HG02870 (cell line): ENCODE measurements around the gene ZNF444.
"Not testable (repeated sequence)": the region's sequence is repeated elsewhere in the genome, so short reads cannot be mapped to it uniquely, and the experiment has no call there.

ENCODE experiments used
- ATAC-seq: cut with Tn5 transposase; IDR thresholded peaks from one replicate; pipeline ENCODE4 v1.9.1; 2021; ENCODE audit warnings: mild to moderate bottlenecking, moderate library complexity; ENCODE audit not compliant: unreplicated experiment

ZNF444 gene

DNA sequence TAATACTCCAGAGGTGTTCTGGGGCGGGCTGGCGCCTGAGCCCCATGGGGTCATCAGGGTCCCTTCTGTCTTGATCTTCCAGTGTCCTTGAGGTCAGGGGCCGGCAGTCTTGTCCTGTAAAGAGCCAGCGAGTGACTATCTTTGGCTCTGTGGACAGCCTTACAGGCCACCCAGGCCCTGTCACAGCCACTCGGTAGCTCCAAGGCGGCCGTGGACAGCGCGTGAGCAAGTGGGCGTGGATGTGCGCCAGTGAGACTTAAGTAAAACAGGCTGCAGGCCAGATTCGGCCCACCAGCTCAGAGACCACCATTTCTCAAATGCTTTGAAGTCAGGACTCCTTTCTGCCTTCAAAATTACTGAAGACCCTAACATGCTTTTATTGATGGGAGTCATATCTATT, 3.7 kb downstream of the ZNF444 start:
- ATAC-seq: no peak

DNA sequence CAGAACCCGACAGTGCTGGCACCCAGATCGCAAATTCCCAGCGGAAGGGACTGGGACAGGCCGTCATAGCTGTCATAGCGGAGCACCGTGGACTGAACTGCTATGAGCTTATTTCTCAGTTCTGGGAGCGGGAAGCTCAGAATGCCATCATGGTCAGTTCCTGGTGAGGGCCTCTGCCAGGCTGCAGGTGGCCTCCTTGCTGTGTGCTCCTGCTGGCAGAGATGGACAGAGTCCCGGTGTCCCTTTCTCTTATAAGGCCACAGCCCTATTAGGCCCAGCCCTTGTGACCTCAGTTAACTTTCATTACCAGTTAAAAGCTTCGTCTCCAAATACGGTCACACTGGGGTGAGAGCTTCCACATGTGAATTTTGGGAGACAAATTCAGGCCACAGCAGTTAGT, 4.6 kb downstream of the ZNF444 start:
- ATAC-seq: no peak

DNA sequence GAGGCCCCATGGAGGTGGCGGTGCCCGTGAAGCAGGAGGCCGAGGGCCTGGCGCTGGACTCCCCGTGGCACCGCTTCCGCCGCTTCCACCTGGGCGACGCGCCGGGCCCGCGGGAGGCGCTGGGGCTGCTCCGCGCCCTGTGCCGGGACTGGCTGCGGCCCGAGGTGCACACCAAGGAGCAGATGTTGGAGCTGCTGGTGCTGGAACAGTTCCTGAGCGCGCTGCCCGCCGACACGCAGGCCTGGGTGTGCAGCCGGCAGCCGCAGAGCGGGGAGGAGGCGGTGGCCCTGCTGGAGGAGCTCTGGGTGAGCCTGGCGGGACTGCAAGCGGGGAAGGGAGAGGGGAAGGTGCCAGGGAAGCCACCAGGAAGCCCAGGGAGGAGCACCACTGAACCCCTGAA, 5.8 kb downstream of the ZNF444 start:
- no peak for ATAC-seq

DNA sequence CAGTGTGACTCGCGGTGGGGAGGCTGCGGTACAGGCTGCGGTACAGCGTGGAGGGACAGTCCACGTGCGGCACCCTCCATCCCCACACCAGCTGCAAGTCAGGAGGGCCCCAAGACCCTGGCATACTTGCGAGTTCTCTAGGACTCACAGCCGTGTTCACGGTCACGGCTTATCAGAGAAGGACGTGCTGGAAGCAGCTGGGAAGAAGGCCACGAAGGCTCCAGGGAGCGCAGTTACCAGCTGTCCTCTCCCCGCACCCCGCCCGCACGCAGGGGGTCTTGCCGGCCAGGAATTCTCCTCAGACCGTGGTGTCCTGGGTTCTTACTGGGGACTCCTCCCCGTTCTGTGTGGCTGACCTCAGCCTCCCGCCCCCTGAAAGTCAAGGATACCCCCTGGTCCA, 6.2 kb downstream of the ZNF444 start:
- no peak for ATAC-seq

DNA sequence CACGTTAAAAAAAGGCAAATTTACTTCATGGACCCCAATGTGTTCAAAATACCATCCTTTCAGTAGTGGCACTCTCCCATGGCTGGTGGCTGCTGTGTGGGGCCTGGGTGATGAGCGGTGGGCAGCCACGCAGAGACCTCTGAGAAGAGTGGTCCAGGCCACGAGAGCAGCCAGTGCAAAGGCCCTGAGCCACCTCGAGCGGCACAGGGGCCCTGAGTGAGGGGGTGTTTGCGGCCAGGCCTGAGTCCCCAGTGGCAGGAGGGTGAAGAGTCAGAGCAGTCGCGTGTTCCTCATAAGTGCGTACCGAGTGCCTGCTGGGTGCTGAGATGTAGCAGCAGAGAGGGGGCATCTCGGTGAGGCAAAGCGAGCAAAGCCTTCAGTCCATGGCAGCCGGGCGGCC, 7.0 kb downstream of the ZNF444 start:
- no peak for ATAC-seq

DNA sequence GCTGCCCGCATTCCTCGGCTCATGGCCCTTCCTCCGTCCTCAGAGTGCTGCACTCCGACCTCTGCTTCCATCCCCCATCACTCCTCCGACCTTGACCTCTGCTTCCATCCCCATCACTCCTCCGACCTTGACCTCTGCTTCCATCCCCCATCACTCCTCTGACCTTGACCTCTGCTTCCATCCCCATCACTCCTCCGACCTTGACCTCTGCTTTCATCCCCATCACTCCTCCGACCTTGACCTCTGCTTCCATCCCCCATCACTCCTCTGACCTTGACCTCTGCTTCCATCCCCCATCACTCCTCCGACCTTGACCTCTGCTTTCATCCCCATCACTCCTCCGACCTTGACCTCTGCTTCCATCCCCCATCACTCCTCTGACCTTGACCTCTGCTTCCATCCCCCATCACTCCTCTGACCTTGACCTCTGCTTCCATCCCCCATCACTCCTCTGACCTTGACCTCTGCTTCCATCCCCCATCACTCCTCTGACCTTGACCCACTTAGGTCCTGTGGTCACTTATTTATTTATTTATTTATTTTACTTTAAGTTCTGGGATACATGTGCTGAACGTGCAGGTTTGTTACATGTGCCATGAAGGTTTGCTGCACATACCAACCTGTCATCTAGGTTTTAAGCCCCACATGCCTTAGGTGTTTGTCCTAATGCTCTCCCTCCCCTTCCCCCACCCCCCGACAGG, 8.0 kb downstream of the ZNF444 start:
- not testable (repeated sequence) for ATAC-seq

DNA sequence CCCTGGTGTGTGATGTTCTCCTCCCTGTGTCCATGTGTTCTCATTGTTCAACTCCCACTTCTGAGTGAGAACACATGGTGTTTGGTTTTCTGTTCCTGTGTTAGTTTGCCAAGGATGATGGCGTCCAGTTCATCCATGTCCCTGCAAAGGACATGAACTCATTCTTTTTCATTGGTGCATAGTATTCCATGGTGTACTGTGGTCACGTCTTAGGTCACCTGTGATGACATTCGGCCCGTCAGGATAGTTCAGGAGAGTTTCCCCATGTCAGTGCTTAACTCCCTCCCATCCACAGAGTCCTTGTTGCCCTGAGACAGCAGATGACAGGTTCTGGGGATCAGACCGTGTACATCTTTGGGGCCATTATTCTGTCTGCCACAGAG, 8.6 kb downstream of the ZNF444 start:
- ATAC-seq: no peak

DNA sequence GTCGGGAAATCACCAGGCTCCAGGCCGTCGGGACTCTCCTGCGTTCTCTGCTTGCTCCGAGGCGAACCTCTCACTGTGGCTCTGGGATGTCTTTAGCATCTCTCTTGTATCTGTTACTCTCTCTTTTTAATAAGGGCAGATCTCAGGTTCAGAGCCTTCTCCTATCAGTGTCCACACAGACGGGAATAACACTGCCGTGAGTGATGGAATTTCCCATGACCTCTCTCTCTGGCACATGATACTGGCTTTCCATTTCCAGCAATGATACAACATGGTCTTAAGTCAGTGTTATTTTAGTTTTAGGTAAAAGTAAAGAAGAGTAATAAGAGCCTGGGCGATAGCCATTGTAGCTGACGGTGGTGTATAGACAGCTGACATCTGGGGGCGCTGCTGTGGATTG, 9.3 kb downstream of the ZNF444 start:
- ATAC-seq: no peak

DNA sequence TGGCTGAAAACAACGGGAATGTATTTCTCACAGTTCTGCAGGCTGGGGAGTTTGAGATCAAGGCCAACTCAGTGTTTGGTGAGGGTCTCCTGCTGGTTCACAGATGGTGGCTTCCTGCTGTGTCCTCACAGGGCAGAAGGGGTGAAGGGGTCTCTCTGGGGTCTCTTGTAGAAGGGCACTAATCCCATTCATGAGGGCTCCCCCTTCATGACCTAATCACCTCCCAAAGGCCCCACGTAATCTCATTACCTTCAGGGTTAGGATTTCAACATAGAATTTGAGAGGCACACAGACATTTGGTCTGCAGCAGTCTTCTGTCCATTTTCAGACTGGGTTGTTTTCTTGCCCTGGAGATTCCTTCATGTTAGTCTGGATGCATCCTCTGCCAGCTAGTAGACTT, 11.6 kb downstream of the ZNF444 start:
- no peak for ATAC-seq

DNA sequence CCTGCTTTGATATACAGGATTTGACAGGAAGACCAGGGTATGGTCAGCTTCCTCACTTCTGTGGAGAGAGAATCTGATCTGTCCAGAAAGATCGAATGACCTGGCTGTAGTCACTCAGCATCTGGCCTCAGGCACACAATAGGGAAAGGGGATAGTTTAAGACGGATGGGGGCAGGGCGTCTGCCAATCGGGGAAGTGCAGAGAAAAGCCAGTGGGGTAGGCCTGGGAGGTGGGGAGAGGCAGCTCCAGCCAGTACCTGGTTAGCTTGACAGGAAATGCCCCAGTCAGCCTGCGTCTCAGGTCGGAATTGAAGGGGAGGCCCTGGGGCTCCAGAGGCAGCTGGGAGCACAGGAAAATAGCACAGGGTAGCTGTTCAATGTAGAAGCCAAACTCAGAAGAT, 12.4 kb downstream of the ZNF444 start:
- ATAC-seq: no peak

DNA sequence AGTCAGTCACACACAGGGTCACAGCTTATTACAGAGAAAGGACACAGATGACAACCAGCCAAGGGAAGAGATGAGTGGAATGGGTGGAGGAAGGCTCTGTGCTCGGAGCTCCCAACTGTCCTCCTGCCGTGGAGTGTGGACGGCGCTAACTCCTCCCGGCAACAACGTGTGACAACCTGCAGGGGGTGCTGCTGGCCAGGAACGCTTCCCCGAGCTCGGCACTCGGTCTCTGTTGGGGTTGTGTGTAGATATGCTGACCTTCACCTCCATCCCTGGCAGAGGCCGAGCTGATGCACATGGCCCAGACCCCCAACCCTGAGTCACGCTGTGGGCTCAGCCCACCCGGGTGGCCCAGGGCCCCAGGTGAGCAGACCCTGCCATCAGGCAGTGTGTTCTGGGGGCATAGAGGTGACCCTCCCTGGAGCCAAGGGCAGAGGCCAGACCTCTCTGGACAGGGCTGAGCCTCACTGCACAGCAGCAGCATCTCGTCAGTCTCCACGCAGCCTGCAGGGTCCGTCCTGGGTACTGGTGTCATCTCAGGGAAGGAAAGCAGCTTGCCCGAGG, 14.1 kb downstream of the ZNF444 start:
- no peak for ATAC-seq

DNA sequence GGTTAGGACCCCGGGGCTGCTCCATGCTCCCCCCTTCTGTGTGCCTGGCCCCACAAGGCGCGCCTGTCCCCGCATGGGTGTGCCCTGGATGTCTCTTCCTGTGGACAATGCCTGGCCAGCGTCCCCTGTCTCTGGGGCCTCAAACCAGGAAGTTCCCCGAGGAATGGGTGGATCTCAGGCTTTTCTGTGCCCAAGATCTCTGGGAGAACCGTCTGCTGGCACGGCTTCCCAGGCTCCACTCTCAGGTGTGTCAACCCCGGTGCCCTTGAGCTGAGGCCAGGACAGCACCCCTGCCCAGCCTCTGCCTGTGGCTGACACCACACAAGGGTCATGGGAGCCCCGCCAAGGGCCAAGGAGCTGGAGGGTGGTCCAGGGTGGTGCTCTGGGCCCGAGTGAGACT, 15.7 kb downstream of the ZNF444 start:
- ATAC-seq: no peak

DNA sequence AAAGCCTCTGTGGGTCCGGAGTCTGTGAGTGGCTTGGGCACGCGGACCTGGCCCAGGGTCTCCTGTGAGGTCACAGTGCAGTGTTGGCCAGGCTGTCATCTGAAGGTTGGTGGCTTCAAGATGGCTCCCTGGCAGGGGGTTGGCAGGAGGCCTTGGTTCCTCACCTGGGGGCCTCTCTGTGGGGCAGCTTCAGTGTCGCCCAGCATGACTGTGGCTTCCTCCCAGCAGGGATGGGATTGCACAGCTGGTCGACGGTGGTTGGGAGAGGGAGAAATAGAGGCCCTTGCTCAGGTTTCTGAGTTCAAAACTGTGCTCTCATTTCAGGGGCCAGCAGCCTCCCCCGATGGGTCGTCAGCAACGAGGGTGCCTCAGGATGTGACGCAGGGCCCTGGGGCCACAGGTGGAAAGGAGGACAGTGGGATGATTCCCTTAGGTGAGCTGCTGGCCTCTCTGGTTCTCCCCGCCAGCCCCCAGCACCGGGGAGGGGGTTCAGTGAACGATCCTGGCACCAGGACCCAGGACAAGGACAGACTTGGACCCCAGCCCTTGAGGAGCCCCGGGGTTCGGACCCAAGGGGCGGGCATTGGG, 17.2 kb downstream of the ZNF444 start:
- no peak for ATAC-seq

DNA sequence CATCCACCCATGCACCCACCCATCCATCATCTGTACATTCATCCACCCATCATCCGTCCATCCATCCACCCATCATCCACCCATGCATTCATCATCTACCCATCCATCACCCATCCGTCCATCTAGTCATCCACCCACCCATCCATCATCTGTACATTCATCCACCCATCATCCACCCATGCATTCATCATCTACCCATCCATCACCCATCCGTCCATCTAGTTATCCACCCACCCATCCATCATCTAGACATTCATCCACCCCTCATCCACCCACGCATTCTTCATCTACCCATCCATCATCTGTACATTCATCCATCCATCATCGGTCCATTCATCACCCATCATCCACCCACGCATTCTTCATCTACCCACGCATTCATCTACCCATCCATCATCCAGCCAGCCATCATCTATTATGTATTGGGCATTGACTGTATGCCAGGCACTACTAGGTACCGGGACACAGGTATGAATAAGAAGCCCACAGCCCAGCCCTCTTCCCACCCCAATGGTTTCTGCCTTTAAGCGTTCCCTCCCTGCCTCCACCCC, 18.0 kb downstream of the ZNF444 start:
- ATAC-seq: no peak

DNA sequence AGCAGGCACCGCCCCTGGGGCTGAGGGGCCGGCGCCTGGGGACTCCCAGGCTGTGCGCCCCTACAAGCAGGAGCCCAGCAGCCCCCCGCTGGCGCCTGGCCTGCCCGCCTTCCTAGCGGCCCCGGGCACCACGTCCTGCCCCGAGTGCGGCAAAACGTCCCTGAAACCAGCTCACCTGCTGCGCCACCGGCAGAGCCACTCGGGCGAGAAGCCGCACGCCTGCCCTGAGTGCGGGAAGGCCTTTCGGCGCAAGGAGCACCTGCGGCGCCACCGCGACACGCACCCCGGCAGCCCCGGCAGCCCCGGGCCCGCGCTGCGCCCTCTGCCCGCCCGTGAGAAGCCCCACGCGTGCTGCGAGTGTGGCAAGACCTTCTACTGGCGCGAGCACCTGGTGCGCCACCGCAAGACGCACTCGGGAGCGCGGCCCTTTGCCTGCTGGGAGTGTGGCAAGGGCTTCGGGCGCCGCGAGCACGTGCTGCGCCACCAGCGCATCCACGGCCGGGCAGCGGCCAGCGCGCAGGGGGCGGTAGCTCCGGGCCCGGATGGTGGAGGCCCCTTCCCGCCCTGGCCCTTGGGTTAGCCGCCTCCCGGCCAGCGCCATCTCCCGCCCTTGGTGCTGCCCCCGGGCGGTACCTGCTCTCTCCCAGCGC, 18.7 kb downstream of the ZNF444 start:
- ATAC-seq: no peak

DNA sequence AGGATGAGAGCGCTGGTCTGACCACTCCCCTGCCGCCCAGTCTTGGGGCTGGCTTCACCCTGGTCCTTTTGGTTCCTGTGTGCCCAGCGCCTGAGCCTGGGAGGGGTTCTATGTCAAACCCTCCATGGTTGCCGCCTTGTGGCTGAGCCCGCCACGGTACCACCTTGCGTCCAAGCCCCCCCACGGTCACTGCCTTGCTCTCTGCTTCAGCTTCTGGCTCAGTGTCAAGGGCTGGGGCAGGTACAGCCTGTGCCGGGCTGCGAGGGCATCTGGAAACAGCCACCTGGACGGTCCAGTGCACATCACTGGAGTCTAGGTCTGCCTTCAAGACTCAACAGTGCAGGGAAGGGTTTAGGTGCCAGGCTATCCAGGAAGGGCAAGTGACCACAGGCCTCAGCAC, 20.4 kb downstream of the ZNF444 start:
- ATAC-seq: no peak

DNA sequence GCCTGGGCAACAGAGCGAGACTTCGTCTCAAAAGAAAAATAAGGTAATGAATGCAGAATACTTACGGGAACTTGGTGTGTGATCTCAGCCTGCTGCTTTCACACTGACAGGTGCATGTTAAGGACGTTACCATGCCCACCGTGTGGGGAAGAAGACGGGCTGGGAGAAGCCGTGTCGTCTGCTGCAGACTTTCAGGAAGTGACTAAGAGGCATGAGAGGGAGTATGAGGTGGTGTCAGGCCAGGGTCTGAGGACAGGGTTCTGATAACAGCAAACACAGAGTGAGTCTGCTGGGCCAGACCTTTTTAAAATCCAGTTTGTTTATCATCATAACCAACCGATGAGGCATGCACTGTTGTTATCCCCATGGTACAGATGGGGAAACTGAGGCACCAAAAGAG, 21.2 kb downstream of the ZNF444 start:
- ATAC-seq: no peak

DNA sequence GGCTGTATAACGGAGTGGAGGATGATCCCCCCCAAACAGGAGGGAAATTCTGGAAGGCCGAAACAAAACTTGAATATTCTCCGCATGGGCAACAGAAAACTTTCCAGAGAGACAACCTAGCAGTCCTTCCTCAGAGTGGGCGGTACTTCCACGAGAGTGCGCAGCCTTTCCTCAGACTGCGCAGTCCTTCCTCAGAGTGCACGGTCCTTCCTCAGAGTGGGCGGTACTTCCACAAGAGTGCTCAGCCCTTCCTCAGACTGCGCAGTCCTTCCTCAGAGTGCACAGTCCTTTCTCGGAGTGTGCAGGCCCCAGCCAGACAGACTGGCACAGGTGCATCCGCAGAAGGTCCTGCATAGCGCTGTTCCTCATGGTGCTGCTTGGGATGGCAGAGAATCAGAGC, 22.0 kb downstream of the ZNF444 start:
- ATAC-seq: no peak

DNA sequence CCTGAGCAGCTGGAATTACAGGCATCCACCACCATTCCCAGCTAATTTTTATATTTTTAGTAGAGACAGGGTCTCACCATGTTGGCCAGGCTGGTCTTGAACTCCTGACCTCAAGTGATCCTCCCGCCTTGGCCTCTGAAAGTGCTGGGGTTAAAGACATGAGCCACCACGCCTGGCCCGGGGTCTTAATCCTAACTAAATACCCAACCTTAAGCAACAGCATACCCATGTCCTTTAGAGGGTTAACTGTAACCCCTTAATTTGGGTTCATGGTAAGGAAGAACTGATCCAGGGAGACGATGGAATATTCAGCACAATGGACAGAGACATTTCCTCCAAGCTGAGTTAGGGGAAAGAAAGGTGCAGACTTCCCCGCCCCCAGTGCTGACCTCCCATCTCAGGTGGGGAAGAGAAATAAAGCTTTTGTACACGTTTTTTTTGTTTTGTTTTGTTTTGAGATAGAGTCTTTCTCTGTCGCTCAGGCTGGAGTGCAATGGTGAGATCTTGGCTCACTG, 26.0 kb downstream of the ZNF444 start:
- no peak for ATAC-seq

DNA sequence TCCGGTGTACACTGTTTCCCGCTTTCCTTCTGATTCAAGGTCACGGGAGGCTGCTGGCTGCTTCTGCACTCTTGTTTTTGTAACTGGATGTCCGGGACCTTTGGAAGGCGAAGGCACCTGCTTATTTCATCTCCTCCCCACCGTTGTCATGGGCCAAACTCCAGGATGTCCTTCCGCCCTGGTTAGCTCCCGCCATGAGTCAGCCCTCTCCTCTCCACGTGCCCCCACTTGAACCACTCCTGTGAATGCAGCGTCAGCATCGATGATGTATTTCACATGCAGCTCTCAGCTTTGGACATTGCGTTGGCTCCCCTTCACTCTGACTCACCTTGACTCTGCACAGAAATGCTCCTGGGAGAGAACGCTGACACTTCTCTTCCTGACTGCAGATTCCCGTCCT, 29.2 kb downstream of the ZNF444 start:
- no peak for ATAC-seq

DNA sequence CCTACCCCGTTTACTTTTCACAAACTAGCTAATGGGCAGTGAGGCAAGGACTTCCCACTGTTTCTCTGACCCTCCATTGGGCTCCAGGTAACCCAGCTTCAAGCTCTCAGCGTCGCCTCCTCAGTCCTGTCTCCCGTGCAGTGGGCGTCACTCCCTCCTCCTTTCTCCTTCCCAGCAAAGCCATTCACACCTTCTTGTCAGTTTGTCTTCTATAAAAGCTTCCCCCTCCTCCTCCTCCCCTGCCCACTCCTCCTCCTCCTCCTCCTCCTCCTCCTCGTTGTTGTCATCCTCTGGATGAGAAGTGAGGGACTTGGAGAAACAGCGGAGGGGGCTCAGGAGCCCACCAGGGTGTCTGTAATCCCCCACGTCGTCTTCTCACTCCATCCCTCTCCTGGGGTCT, 33.0 kb downstream of the ZNF444 start:
- no peak for ATAC-seq

DNA sequence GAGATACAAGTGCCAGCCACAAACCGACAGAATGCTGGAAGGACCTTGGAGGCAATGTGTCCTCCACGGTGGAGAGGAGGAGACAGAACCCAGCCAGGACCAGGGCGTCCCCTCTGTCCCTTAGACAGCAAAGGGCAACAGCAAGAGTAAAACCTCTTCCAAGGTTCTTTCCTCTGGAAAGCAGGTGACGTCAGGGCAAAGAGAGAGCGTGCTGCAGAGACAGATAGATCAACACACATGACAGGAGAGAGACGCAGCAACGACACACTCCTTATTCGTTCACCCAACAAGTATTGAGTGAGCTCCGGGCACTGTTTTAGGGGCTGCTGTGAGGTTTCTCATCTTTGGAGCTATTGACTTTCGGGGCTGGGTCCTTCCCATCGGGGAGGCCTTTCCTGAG, 33.5 kb downstream of the ZNF444 start:
- ATAC-seq: no peak
